ENCODE measurements around the gene ZCCHC7.

DNA sequence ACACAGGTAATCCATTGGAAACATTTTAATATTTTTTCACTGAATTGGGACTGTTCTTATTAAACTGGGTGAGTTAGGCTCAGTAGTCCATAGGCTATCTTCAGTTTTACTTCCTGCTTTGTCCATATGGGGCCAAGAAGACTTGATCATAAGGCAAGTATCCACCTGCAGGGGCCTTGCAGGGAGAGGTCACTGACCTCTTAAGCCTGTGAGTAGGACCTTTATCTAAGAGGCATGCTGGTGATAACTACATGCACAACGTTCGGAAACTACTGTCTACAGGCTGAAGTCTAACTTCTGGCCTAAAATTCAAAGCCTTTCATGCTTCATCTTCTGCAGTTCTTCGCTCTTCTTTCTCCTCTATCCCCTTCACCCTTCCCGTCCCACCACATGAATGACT, 242.1 kb downstream of the ZCCHC7 start:
- TF ChIP-seq, protein P1, sequence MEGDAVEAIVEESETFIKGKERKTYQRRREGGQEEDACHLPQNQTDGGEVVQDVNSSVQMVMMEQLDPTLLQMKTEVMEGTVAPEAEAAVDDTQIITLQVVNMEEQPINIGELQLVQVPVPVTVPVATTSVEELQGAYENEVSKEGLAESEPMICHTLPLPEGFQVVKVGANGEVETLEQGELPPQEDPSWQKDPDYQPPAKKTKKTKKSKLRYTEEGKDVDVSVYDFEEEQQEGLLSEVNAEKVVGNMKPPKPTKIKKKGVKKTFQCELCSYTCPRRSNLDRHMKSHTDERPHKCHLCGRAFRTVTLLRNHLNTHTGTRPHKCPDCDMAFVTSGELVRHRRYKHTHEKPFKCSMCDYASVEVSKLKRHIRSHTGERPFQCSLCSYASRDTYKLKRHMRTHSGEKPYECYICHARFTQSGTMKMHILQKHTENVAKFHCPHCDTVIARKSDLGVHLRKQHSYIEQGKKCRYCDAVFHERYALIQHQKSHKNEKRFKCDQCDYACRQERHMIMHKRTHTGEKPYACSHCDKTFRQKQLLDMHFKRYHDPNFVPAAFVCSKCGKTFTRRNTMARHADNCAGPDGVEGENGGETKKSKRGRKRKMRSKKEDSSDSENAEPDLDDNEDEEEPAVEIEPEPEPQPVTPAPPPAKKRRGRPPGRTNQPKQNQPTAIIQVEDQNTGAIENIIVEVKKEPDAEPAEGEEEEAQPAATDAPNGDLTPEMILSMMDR (IDR thresholded peaks at IDR 0.05) = no peak
- TF ChIP-seq POLR2AphosphoS5 (IDR thresholded peaks at IDR 0.05) (no peak), POLR2A (IDR thresholded peaks at IDR 0.05) (no peak)
